HEK293T (cell line): ENCODE data around the gene ACADM.
"Not testable (repeated sequence)": the region's sequence is repeated elsewhere in the genome, so short reads cannot be mapped to it uniquely, and the experiment has no call there.

ENCODE experiments used
- CTCF ChIA-PET: fragments of 350-600 bp; formaldehyde crosslinking; extraction: SDS; loops from one replicate; lab custom pipeline; 2021; ENCODE audit warnings: antibody characterized with exemption, inconsistent platforms; lab: Yijun Ruan, JAX
- POLR2A ChIA-PET: fragments of 350-600 bp; formaldehyde crosslinking; extraction: SDS; loops from one replicate; lab custom pipeline; 2020; ENCODE audit warnings: antibody characterized with exemption, inconsistent platforms; lab: Yijun Ruan, JAX
- DNase-seq: peaks from one replicate; pipeline ENCODE4 v3.0.0; 2012; ENCODE audit warnings: mixed read lengths; ENCODE audit errors: extremely low spot score
- ARNT ChIP-seq: fragments of 450-650 bp; IDR thresholded peaks from 2 replicates; pipeline ENCODE4 v1.6.1; 2017; ENCODE audit warnings: mild to moderate bottlenecking
- BHLHE40 ChIP-seq: fragments of 450-650 bp; IDR thresholded peaks from 2 replicates; pipeline ENCODE4 v1.6.1; 2016; ENCODE audit warnings: mild to moderate bottlenecking, moderate library complexity, borderline replicate concordance
- CTBP1 ChIP-seq: fragments of 450-650 bp; IDR thresholded peaks from 2 replicates; pipeline ENCODE4 v1.6.1; 2016; ENCODE audit warnings: borderline replicate concordance
- ELF4 ChIP-seq: fragments of 450-650 bp; IDR thresholded peaks from 2 replicates; pipeline ENCODE4 v1.6.1; 2017; ENCODE audit warnings: antibody characterized with exemption
- FOXA1 ChIP-seq: fragments of 450-650 bp; IDR thresholded peaks from 2 replicates; pipeline ENCODE4 v1.6.1; 2016; ENCODE audit warnings: mild to moderate bottlenecking
- FOXK2 ChIP-seq: fragments of 450-650 bp; IDR thresholded peaks from 2 replicates; pipeline ENCODE4 v1.6.1; 2016; ENCODE audit warnings: mild to moderate bottlenecking
- FOXM1 ChIP-seq: fragments of 450-650 bp; IDR thresholded peaks from 2 replicates; pipeline ENCODE4 v1.6.1; 2017; ENCODE audit warnings: mild to moderate bottlenecking, borderline replicate concordance
- HDGF ChIP-seq: fragments of 450-650 bp; IDR thresholded peaks from 2 replicates; pipeline ENCODE4 v1.6.1; 2017; ENCODE audit warnings: antibody characterized with exemption, borderline replicate concordance
- L3MBTL2 ChIP-seq: fragments of 450-650 bp; conservative IDR thresholded peaks from 2 replicates; pipeline ENCODE4 v1.6.1; 2016; ENCODE audit warnings: mild to moderate bottlenecking
- LEF1 ChIP-seq: fragments of 450-650 bp; IDR thresholded peaks from 2 replicates; pipeline ENCODE4 v1.6.1; 2017; ENCODE audit warnings: mild to moderate bottlenecking, borderline replicate concordance
- NFRKB ChIP-seq: fragments of 450-650 bp; IDR thresholded peaks from 2 replicates; pipeline ENCODE4 v1.6.1; 2016; ENCODE audit warnings: mild to moderate bottlenecking, moderate library complexity
- PKNOX1 ChIP-seq: fragments of 450-650 bp; IDR thresholded peaks from 2 replicates; pipeline ENCODE4 v1.6.1; 2016
- SP1 ChIP-seq: fragments of 450-650 bp; IDR thresholded peaks from 2 replicates; pipeline ENCODE4 v1.6.1; 2017
- SUZ12 ChIP-seq: fragments of 450-650 bp; IDR thresholded peaks from 2 replicates; pipeline ENCODE4 v1.6.1; 2016; ENCODE audit warnings: mild to moderate bottlenecking
- TARDBP ChIP-seq: fragments of 450-650 bp; IDR thresholded peaks from 2 replicates; pipeline ENCODE4 v1.6.1; 2016
- ZNF384 ChIP-seq: fragments of 450-650 bp; IDR thresholded peaks from 2 replicates; pipeline ENCODE4 v1.6.1; 2016

ACADM gene

GRCh38 chr1:75720820-75721219 is 3.7 kb upstream of the ACADM start:
- DNase-seq: no peak
- POLR2A ChIA-PET: no interaction called here
- CTCF ChIA-PET: interaction anchor here (0.6 kb wide), 2 partner anchors 42 to 106 kb away, joined by 3 to 5 read pairs; no protein-coding TSS in a partner anchor
- TF ChIP-seq ELF4: no peak
- TF ChIP-seq FOXA1: no peak
- TF ChIP-seq SUZ12: no peak
- no peak for TF ChIP-seq NFRKB
- no peak for TF ChIP-seq HDGF
- no peak for TF ChIP-seq ARNT
- TF ChIP-seq SP1: no peak
- TF ChIP-seq LEF1: no peak
- no peak for TF ChIP-seq CTBP1

GRCh38 chr1:75722246-75722645 is 2.3 kb upstream of the ACADM start:
- CTCF ChIA-PET, DNase-seq: not testable (repeated sequence)
- POLR2A ChIA-PET: interaction anchor here (3.9 kb wide), 1 partner anchor 63 kb away, joined by 25 read pairs; the partner anchor contains the start of gene RABGGTB

- no peak for TF ChIP-seq PKNOX1
- TF ChIP-seq FOXK2: no peak
- TF ChIP-seq SP1: no peak
- ChIA-PET CTCF (interaction anchor here (1.4 kb wide), 1 partner anchor 108 kb away, joined by 4 read pairs; no protein-coding TSS in a partner anchor), POLR2A (interaction anchor here (0.5 to 3.9 kb wide), 5 partner anchors 15 to 488 kb away, joined by 3 to 25 read pairs (median 4); partner anchors contain the start of gene RABGGTB)
- no peak for DNase-seq
These were observed 1.5 kb upstream of the ACADM start for GRCh38 chr1:75722966-75723365.

- peak; percentile 92 for DNase-seq
- ChIA-PET POLR2A (interaction anchor here (1.1 to 3.9 kb wide), 3 partner anchors 16 to 62 kb away, joined by 3 to 25 read pairs (median 4); partner anchors contain the start of gene RABGGTB), CTCF (interaction anchor here (1.4 kb wide), 1 partner anchor 109 kb away, joined by 4 read pairs; no protein-coding TSS in a partner anchor)
- TF ChIP-seq LEF1 (no peak), L3MBTL2 (peak; percentile 27; the same call in 1 of the 2 replicates)
These were observed 479 bp upstream of the ACADM start for GRCh38 chr1:75723989-75724471.

GRCh38 chr1:75725266-75725665 is 757 bp downstream of the ACADM start:
- ChIA-PET POLR2A (interaction anchor here (3.9 kb wide), 1 partner anchor 60 kb away, joined by 25 read pairs; the partner anchor contains the start of gene RABGGTB), CTCF (no interaction called here)
- TF ChIP-seq PKNOX1 (0 out of 2 replicates have a peak, but pooled peaks have one; percentile 2), HDGF (no peak), BHLHE40 (no peak), NFRKB (no peak), SP1 (no peak)
- no peak for DNase-seq

- POLR2A ChIA-PET: interaction anchor here (3.9 kb wide), 1 partner anchor 60 kb away, joined by 25 read pairs; the partner anchor contains the start of gene RABGGTB
- no peak for TF ChIP-seq L3MBTL2
- TF ChIP-seq ARNT: peak; percentile 59; the same call in 1 of the 2 replicates
- DNase-seq: no peak
- CTCF ChIA-PET: no interaction called here
These were observed 1.4 kb downstream of the ACADM start for GRCh38 chr1:75725861-75726361.

GRCh38 chr1:75727571-75727970 is 3.1 kb downstream of the ACADM start:
- DNase-seq: no peak
- TF ChIP-seq SP1 (no peak), FOXA1 (no peak), HDGF (no peak), ARNT (no peak), NFRKB (no peak), BHLHE40 (no peak), PKNOX1 (no peak), ELF4 (no peak), ZNF384 (no peak), L3MBTL2 (no peak), CTBP1 (no peak), TARDBP (no peak), FOXK2 (no peak), LEF1 (no peak), SUZ12 (no peak), FOXM1 (no peak)
- ChIA-PET CTCF (no interaction called here), POLR2A (interaction anchor here (1.0 kb wide), 1 partner anchor 58 kb away, joined by 3 read pairs; the partner anchor contains the start of gene RABGGTB)
